ENCODE results near the gene CENPV.
"Not testable (repeated sequence)": the region's sequence is repeated elsewhere in the genome, so short reads cannot be mapped to it uniquely, and the experiment has no call there.

The CENPV gene

DNA sequence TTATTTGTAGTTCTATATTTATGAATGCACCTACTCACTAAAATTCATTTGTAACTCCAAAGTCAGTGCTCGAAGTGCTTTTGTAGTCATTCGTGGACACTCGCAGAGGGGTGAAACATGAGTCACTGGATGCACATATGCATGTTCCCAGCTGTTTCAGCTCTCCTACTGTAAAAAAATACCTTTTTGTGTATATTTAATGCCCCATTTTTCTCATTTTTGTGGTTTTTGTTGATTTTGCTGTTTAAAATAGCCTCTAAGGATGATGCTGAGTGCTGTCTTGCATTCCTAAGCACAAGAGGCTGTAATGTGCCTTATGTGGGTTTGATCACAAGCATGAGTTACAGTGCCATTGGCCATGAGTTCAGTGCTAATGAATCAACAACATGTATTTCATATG is 30.6 kb downstream of the CENPV start:
- TF ChIP-seq, protein P1, sequence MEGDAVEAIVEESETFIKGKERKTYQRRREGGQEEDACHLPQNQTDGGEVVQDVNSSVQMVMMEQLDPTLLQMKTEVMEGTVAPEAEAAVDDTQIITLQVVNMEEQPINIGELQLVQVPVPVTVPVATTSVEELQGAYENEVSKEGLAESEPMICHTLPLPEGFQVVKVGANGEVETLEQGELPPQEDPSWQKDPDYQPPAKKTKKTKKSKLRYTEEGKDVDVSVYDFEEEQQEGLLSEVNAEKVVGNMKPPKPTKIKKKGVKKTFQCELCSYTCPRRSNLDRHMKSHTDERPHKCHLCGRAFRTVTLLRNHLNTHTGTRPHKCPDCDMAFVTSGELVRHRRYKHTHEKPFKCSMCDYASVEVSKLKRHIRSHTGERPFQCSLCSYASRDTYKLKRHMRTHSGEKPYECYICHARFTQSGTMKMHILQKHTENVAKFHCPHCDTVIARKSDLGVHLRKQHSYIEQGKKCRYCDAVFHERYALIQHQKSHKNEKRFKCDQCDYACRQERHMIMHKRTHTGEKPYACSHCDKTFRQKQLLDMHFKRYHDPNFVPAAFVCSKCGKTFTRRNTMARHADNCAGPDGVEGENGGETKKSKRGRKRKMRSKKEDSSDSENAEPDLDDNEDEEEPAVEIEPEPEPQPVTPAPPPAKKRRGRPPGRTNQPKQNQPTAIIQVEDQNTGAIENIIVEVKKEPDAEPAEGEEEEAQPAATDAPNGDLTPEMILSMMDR (IDR thresholded peaks at IDR 0.05; ENCODE audit: insufficient read depth, low read length, poor library complexity, severe bottlenecking): no peak
- Histone ChIP-seq H3K36me3 (ENCODE audit: control insufficient read depth, insufficient read depth, low read length) (no peaks in the 10 kb centered on the region; the same call in 1 of the 2 replicates), H3K4me3 (replicated peaks; ENCODE audit: low read depth, low read length) (no peak overlapping the region), H3K27me3 (replicated peaks; ENCODE audit: control insufficient read depth, insufficient read depth, low read length) (no peaks in the 10 kb centered on the region)
- no peak for DNase-seq (ENCODE audit: extremely low read depth, insufficient read length)

DNA sequence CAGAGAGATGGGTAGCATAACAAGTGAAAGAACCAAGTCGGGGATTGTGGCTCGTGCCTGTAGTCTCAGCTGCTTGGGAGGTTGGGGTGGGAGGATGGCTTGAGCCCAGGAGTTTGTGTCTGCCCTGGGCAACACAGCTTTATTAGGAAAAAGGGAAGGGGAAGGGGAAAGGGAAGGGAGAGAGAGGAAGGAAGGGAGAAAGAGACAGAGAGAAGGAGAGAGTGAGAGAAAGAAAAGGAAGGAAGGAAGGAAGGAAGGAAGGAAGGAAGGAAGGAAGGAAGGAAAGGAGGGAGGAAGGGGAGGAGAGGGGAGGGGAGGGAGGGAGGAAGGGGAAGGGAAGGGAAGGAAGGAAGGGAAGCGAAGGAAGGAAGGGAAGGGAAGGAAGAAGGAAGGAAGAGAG is 33.3 kb downstream of the CENPV start:
- Histone ChIP-seq H3K27me3 (replicated peaks; ENCODE audit: control insufficient read depth, insufficient read depth, low read length) (no peaks in the 10 kb centered on the region), H3K4me3 (replicated peaks; ENCODE audit: low read depth, low read length) (no peak overlapping the region), H3K36me3 (ENCODE audit: control insufficient read depth, insufficient read depth, low read length) (peaks cover 3% of the 10 kb centered on the region; the same call in 1 of the 2 replicates)
- DNase-seq (ENCODE audit: extremely low read depth, insufficient read length): no peak
- TF ChIP-seq, protein P1 (IDR thresholded peaks at IDR 0.05; ENCODE audit: insufficient read depth, low read length, poor library complexity, severe bottlenecking): no peak

DNA sequence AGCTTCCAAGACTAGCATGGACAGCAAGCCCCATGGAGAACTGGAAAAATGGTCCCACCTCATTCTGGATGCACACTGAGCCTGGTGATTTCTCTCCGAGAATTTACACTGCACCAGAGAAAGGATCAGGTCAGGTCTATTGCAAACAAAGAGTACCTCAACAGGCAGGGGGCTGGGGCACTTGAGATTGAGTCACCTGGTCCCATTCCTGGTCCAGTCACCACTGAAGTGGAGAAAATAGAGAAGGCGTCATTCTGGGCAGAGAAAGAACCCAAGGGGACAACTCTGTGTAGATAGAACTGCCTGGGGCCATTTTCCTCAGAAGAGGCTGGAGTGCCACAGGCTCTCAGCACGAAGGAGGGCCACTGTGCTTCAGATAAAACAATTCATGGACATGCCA is 38.4 kb downstream of the CENPV start:
- H3K27me3 ChIP-seq (replicated peaks; ENCODE audit: control insufficient read depth, insufficient read depth, low read length): no peaks in the 10 kb centered on the region
- H3K36me3 ChIP-seq (ENCODE audit: control insufficient read depth, insufficient read depth, low read length): peaks cover 3% of the 10 kb centered on the region; the same call in 1 of the 2 replicates
- no peak for DNase-seq (ENCODE audit: extremely low read depth, insufficient read length)
- no peak overlapping the region for H3K4me3 ChIP-seq (replicated peaks; ENCODE audit: low read depth, low read length)
- TF ChIP-seq, protein P1 (IDR thresholded peaks at IDR 0.05; ENCODE audit: insufficient read depth, low read length, poor library complexity, severe bottlenecking): no peak

DNA sequence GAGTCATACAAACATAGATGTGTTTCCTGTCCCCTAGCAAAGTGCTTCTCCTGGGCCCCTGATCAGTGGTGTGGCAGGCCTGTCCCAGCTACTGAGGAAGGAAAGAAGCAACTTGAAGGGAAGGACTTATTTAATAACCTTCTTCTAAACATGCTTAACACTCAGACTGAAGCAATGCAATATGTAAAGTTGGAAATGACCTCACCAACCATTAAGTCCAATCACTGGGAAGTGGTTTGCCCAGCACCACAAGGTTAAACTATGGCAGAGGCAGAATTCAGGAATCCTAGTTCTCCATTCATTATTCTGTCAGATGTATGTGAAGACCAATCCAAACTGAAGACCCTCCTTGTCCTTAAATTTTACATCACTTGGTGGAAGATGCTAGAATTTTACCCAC is 39.1 kb downstream of the CENPV start:
- DNase-seq (ENCODE audit: extremely low read depth, insufficient read length): no peak
- peaks cover 3% of the 10 kb centered on the region; the same call in 1 of the 2 replicates for H3K36me3 ChIP-seq (ENCODE audit: control insufficient read depth, insufficient read depth, low read length)
- TF ChIP-seq, protein P1 (IDR thresholded peaks at IDR 0.05; ENCODE audit: insufficient read depth, low read length, poor library complexity, severe bottlenecking): no peak
- H3K4me3 ChIP-seq (replicated peaks; ENCODE audit: low read depth, low read length): no peak overlapping the region
- no peaks in the 10 kb centered on the region for H3K27me3 ChIP-seq (replicated peaks; ENCODE audit: control insufficient read depth, insufficient read depth, low read length)

DNA sequence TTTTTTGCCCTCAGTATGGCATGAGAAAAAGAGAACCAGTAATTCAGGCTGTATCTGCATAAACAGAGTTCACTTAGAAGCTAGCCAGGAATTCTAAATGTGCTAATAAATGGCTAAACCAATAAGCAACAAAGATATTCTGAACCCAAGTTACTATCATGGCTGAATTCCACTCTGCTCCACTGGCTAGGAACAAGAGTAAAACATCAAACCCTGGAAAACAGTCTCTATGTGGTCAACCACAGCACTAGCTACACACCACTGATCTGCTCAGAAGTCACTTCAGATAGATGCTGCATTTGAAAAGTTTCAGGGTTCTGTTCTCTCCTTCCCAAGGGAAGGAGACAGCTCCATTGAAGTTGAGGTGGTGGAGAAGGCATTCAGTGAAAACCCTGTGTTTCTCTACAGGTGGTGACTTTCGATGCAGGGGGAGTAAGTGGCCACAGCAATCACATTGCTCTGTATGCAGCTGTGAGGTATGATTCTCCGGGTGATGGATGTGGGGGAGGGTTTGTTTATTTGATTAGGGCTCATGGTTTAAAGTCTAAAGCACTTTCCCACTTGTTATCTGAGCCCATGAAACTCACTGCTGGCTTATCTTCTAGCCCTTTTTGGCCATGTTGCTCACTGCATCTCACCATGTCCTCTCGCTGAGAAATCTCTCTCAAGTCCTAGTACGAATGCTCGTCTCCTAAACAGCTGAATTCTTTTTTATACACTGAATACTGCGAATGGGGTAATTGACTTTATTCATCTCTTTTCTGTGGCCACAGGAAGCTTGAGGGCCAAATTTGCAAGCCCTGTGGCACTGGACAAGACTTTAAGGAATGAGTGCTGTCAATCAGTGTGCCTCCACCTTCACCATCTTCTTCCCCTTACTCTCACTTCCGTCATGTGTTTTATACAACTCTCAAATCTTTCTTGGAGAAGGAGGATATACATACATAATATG is 39.9 kb downstream of the CENPV start:
- TF ChIP-seq, protein P1 (IDR thresholded peaks at IDR 0.05; ENCODE audit: insufficient read depth, low read length, poor library complexity, severe bottlenecking): no peak
- no peak for DNase-seq (ENCODE audit: extremely low read depth, insufficient read length)
- H3K27me3 ChIP-seq (replicated peaks; ENCODE audit: control insufficient read depth, insufficient read depth, low read length): no peaks in the 10 kb centered on the region
- H3K36me3 ChIP-seq (ENCODE audit: control insufficient read depth, insufficient read depth, low read length): peaks cover 3% of the 10 kb centered on the region; the same call in 1 of the 2 replicates
- H3K4me3 ChIP-seq (replicated peaks; ENCODE audit: low read depth, low read length): no peak overlapping the region

DNA sequence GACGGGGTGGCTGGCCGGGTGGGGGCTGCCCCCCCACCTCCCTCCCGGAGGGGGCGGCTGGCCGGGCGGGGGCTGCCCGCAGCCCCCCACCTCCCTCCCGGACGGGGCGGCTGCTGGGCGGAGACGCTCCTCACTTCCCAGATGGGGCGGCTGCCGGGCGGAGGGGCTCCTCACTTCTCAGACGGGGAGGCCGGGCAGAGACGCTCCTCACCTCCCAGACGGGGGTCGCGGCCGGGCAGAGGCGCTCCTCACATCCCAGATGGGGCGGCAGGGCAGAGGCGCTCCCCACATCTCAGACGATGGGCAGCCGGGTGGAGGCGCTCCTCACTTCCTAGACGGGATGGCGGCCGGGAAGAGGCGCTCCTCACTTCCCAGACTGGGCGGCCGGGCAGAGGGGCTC is 41.2 kb downstream of the CENPV start:
- H3K36me3 ChIP-seq (ENCODE audit: control insufficient read depth, insufficient read depth, low read length); DNase-seq (ENCODE audit: extremely low read depth, insufficient read length); H3K4me3 ChIP-seq (replicated peaks; ENCODE audit: low read depth, low read length); H3K27me3 ChIP-seq (replicated peaks; ENCODE audit: control insufficient read depth, insufficient read depth, low read length): not testable (repeated sequence)
